MCF 10A (cell line): Measurements from ENCODE around the gene CCDC27. TPM values are rescaled to one million over a fixed set of nuclear protein-coding genes. Genes with fewer than 3 reads are reported as not detected.

Source experiments
- BruUV-seq: library from RNA; stranded (reverse); fragments of 400-500 nt; replicated peaks from 2 replicates; lab custom pipeline; 2021; lab: Mats Ljungman, UMichigan
- CTCF ChIA-PET: fragments of 300-600 bp; sonication (Branson Sonifier 250); formaldehyde crosslinking; extraction: SDS; loops from one replicate; lab custom pipeline; 2021; ENCODE audit warnings: antibody characterized with exemption, inconsistent platforms; lab: Yijun Ruan, JAX
- POLR2A ChIA-PET: fragments of 300-600, 350-650 bp; sonication (Branson Sonifier 250); formaldehyde crosslinking; extraction: SDS; loops from one replicate; lab custom pipeline; 2020; ENCODE audit warnings: antibody characterized with exemption, inconsistent platforms; lab: Yijun Ruan, JAX
- DNase-seq: peaks from one replicate; pipeline ENCODE4 v3.0.0-alpha.2; 2018; ENCODE audit not compliant: unreplicated experiment
- H3K27ac Mint-ChIP-seq: one replicate; pipeline ENCODE4 v1.8.0; 2022; ENCODE audit warnings: mild to moderate bottlenecking, low read depth, mixed read lengths; ENCODE audit not compliant: unreplicated experiment
- H3K27me3 Mint-ChIP-seq: one replicate; pipeline ENCODE4 v1.8.0; 2022; ENCODE audit warnings: mixed read lengths; ENCODE audit not compliant: insufficient read depth, unreplicated experiment
- H3K36me3 Mint-ChIP-seq: one replicate; pipeline ENCODE4 v1.8.0; 2022; ENCODE audit warnings: mild to moderate bottlenecking, moderate library complexity, mixed read lengths; ENCODE audit not compliant: insufficient read depth, unreplicated experiment
- H3K4me1 Mint-ChIP-seq: one replicate; pipeline ENCODE4 v1.8.0; 2022; ENCODE audit warnings: mixed read lengths; ENCODE audit not compliant: insufficient read depth, unreplicated experiment
- H3K4me3 Mint-ChIP-seq: one replicate; pipeline ENCODE4 v1.8.0; 2022; ENCODE audit warnings: mild to moderate bottlenecking, moderate library complexity, mixed read lengths; ENCODE audit not compliant: unreplicated experiment
- H3K9me3 Mint-ChIP-seq: one replicate; pipeline ENCODE4 v1.8.0; 2022; ENCODE audit warnings: mixed read lengths; ENCODE audit not compliant: unreplicated experiment
- CTCF ChIP-seq: fragments of 200-600 bp; IDR thresholded peaks from one replicate; pipeline ENCODE4 v1.8.0; 2022; ENCODE audit warnings: antibody characterized with exemption, mild to moderate bottlenecking; ENCODE audit not compliant: unreplicated experiment
- intact Hi-C: fragments of 100-400 bp; cut with micrococcal nuclease; formaldehyde crosslinking; loops from 2 replicates; pipeline ENCODE4 v1.14.1; 2022
- total RNA-seq: library from RNA; stranded (reverse); gene quantifications from 2 replicates; pipeline ENCODE4 v1.2.3, GENCODE V29; 2022

CCDC27 gene
- total RNA-seq, 1 experiment from 2014 or later = not detected

- Mint-ChIP-seq H3K27me3 (no peaks in the 10 kb centered on the region), H3K27ac (no peak overlapping the region), H3K4me3 (no peak overlapping the region), H3K4me1 (peaks cover 11% of the 10 kb centered on the region), H3K9me3 (no peaks in the 10 kb centered on the region), H3K36me3 (peaks cover 52% of the 10 kb centered on the region)
- CTCF ChIA-PET = interaction anchor here (0.7 kb wide), 1 partner anchor 1616 kb away, joined by 4 read pairs; no protein-coding TSS in a partner anchor
- BruUV-seq = no TSS peak
- intact Hi-C loops = no loop called here
- POLR2A ChIA-PET = no interaction called here
- DNase-seq = no peak
- TF ChIP-seq CTCF = no peak
Measured at GRCh38 chr1:3790500-3790923, 38.3 kb downstream of the CCDC27 start.

GRCh38 chr1:3790952-3791351, 38.7 kb downstream of the CCDC27 start:
- POLR2A ChIA-PET = no interaction called here
- intact Hi-C loops = no loop called here

GRCh38 chr1:3795453-3796214, 43.4 kb downstream of the CCDC27 start:
- DNase-seq = no peak
- ChIA-PET POLR2A (interaction anchor here (0.7 to 4.6 kb wide), 15 partner anchors 10 to 342 kb away, joined by 3 to 20 read pairs (median 5); partner anchors contain the start of genes C1orf174, CCDC27, CEP104 and DFFB), CTCF (interaction anchor here (0.5 to 2.2 kb wide), 5 partner anchors 15 to 227 kb away, joined by 3 to 5 read pairs (median 3); partner anchors contain the start of genes CEP104 and DFFB)
- Mint-ChIP-seq H3K4me3 (peak overlapping the region; percentile 94), H3K4me1 (peaks cover 16% of the 10 kb centered on the region), H3K9me3 (no peaks in the 10 kb centered on the region), H3K27ac (peak overlapping the region; percentile 86), H3K36me3 (peaks cover 29% of the 10 kb centered on the region), H3K27me3 (no peaks in the 10 kb centered on the region)
- TF ChIP-seq CTCF = no peak
- BruUV-seq = no TSS peak
- intact Hi-C loops = loop anchor here (5.0 kb wide), 1 partner anchor 173 kb away; no protein-coding TSS in a partner anchor

More at GRCh38 chr1:3790952-3791351, 38.7 kb downstream of the CCDC27 start:
- peaks cover 11% of the 10 kb centered on the region for H3K4me1 Mint-ChIP-seq
- CTCF ChIA-PET = no interaction called here
- no peaks in the 10 kb centered on the region for H3K27me3 Mint-ChIP-seq
- H3K9me3 Mint-ChIP-seq = no peaks in the 10 kb centered on the region
- H3K4me3 Mint-ChIP-seq = no peak overlapping the region
- TF ChIP-seq CTCF = no peak
- DNase-seq = no peak
- no peak overlapping the region for H3K27ac Mint-ChIP-seq
- BruUV-seq = no TSS peak
- peaks cover 47% of the 10 kb centered on the region for H3K36me3 Mint-ChIP-seq
